Measurements from ENCODE around the gene CD47. TPM values are rescaled to one million over a fixed set of nuclear protein-coding genes. Genes with fewer than 3 reads are reported as not detected.

Gene CD47
- total RNA-seq, 1 experiment from 2014 or later = 15.5 TPM

DNA sequence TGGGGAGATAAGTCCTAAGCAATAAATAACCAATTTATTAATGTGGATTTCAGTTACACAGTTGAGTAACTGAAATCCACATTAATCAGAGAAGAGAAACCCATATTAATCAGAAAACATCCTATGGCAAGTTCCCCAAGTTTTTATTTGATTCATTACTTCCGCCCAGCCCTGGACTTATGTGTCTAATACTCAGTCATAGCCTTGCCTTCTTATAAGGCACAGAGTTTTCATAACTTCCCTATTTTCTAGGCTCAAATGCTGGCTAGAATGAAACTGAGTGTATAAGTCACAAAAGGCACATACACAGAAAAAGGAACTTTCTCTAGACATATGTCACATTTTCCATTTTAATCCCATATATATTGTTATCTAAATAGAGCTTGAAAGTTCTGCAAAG is 28.8 kb downstream of the CD47 start:
- no TSS peak for BruUV-seq (replicated peaks)
- Histone ChIP-seq H3K27me3 (replicated peaks; ENCODE audit: control insufficient read depth, insufficient read depth, low read length) (no peaks in the 10 kb centered on the region), H3K4me3 (ENCODE audit: low read depth, low read length) (no peak overlapping the region), H3K36me3 (ENCODE audit: control insufficient read depth, insufficient read depth, low read length) (no peaks in the 10 kb centered on the region), H3K4me1 (no peaks in the 10 kb centered on the region), H3K9me3 (no peaks in the 10 kb centered on the region)
- Mint-ChIP-seq H3K27ac (ENCODE audit: unreplicated experiment) (no peak overlapping the region), H3K27me3 (ENCODE audit: insufficient read depth, unreplicated experiment) (no peaks in the 10 kb centered on the region), H3K36me3 (ENCODE audit: insufficient read depth, unreplicated experiment) (no peaks in the 10 kb centered on the region), H3K4me1 (ENCODE audit: low read depth, unreplicated experiment) (no peaks in the 10 kb centered on the region), H3K9me3 (ENCODE audit: unreplicated experiment) (no peaks in the 10 kb centered on the region), H3K4me3 (ENCODE audit: unreplicated experiment) (no peak overlapping the region)
- intact Hi-C loops (cut with micrococcal nuclease; ENCODE audit: unreplicated experiment) = no loop called here
- TF ChIP-seq, protein P1, sequence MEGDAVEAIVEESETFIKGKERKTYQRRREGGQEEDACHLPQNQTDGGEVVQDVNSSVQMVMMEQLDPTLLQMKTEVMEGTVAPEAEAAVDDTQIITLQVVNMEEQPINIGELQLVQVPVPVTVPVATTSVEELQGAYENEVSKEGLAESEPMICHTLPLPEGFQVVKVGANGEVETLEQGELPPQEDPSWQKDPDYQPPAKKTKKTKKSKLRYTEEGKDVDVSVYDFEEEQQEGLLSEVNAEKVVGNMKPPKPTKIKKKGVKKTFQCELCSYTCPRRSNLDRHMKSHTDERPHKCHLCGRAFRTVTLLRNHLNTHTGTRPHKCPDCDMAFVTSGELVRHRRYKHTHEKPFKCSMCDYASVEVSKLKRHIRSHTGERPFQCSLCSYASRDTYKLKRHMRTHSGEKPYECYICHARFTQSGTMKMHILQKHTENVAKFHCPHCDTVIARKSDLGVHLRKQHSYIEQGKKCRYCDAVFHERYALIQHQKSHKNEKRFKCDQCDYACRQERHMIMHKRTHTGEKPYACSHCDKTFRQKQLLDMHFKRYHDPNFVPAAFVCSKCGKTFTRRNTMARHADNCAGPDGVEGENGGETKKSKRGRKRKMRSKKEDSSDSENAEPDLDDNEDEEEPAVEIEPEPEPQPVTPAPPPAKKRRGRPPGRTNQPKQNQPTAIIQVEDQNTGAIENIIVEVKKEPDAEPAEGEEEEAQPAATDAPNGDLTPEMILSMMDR (IDR thresholded peaks at IDR 0.05; ENCODE audit: insufficient read depth in 1 of 2, low read depth in 1 of 2, low read length in 1 of 2, severe bottlenecking in 1 of 2, unreplicated experiment in 1 of 2) = no peak
- ChIA-PET CTCF (no interaction called here), POLR2A (no interaction called here)
- no peak for DNase-seq

DNA sequence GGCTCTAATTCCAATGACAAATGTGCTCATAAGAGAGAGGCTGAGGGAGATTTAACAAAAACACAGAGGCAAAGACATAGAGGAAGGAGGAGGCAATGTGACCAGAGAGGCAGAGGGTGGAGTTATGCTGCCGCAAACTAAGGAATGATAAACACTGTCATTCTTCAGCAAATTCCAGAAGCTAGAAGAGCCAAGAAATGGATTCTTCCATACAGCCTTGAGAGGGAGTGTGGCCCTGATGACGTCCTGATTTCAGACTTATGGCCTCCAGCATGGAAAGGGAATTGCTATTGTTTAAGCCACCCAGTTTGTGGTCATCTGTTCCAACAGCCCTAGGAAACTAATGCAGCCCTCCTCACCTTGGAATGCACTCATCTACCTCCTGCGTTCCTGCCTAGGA is 30.5 kb downstream of the CD47 start:
- TF ChIP-seq, protein P1 (IDR thresholded peaks at IDR 0.05; ENCODE audit: insufficient read depth in 1 of 2, low read depth in 1 of 2, low read length in 1 of 2, severe bottlenecking in 1 of 2, unreplicated experiment in 1 of 2) = no peak
- intact Hi-C loops (cut with micrococcal nuclease; ENCODE audit: unreplicated experiment) = no loop called here

DNA sequence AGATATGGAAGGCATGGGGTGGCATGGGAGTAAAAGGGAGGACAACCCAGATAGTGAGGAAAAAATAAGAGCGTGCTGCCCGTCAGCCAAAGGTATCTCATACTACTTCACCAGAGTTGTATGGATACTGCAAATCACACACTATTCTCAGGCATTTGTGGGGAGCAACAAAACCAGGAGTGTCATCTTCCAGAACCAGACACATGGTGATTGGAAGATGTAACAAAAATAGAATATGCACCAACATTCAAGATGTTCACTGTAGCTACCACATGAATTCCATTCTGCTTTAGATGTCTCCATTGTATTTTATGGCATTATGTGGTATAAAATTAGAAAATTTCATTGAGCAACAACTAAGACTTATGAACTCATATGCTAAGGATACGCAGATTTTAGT is 34.9 kb downstream of the CD47 start:
- H3K4me3 ChIP-seq (ENCODE audit: low read depth, low read length) = no peak overlapping the region
- H3K27me3 ChIP-seq (replicated peaks; ENCODE audit: control insufficient read depth, insufficient read depth, low read length) = no peaks in the 10 kb centered on the region
- ChIA-PET CTCF (no interaction called here), POLR2A (no interaction called here)
- Mint-ChIP-seq H3K9me3 (ENCODE audit: unreplicated experiment) (no peaks in the 10 kb centered on the region), H3K4me3 (ENCODE audit: unreplicated experiment) (no peak overlapping the region), H3K36me3 (ENCODE audit: insufficient read depth, unreplicated experiment) (no peaks in the 10 kb centered on the region), H3K4me1 (ENCODE audit: low read depth, unreplicated experiment) (peaks cover 6% of the 10 kb centered on the region), H3K27me3 (ENCODE audit: insufficient read depth, unreplicated experiment) (no peaks in the 10 kb centered on the region), H3K27ac (ENCODE audit: unreplicated experiment) (no peak overlapping the region)
- TF ChIP-seq, protein P1 (IDR thresholded peaks at IDR 0.05; ENCODE audit: insufficient read depth in 1 of 2, low read depth in 1 of 2, low read length in 1 of 2, severe bottlenecking in 1 of 2, unreplicated experiment in 1 of 2) = no peak
- no peaks in the 10 kb centered on the region for H3K4me1 ChIP-seq
- DNase-seq = no peak
- intact Hi-C loops (cut with micrococcal nuclease; ENCODE audit: unreplicated experiment) = no loop called here
- H3K36me3 ChIP-seq (ENCODE audit: control insufficient read depth, insufficient read depth, low read length) = no peaks in the 10 kb centered on the region
- no TSS peak for BruUV-seq (replicated peaks)
- no peaks in the 10 kb centered on the region for H3K9me3 ChIP-seq

More for the DNA sequence above, 30.5 kb downstream of the CD47 start:
- ChIA-PET CTCF (no interaction called here), POLR2A (no interaction called here)
- Histone ChIP-seq H3K9me3 (no peaks in the 10 kb centered on the region), H3K4me3 (ENCODE audit: low read depth, low read length) (no peak overlapping the region), H3K4me1 (no peaks in the 10 kb centered on the region), H3K36me3 (ENCODE audit: control insufficient read depth, insufficient read depth, low read length) (no peaks in the 10 kb centered on the region), H3K27me3 (replicated peaks; ENCODE audit: control insufficient read depth, insufficient read depth, low read length) (no peaks in the 10 kb centered on the region)
- Mint-ChIP-seq H3K4me3 (ENCODE audit: unreplicated experiment) (no peak overlapping the region), H3K4me1 (ENCODE audit: low read depth, unreplicated experiment) (no peaks in the 10 kb centered on the region), H3K9me3 (ENCODE audit: unreplicated experiment) (no peaks in the 10 kb centered on the region), H3K27ac (ENCODE audit: unreplicated experiment) (no peak overlapping the region), H3K27me3 (ENCODE audit: insufficient read depth, unreplicated experiment) (no peaks in the 10 kb centered on the region), H3K36me3 (ENCODE audit: insufficient read depth, unreplicated experiment) (no peaks in the 10 kb centered on the region)
- no peak for DNase-seq
- no TSS peak for BruUV-seq (replicated peaks)

Measured in Caco-2 (cell line).